Raji (cell line): ENCODE measurements around the gene CNTNAP4.

ENCODE experiments used
- POLR2A ChIP-seq: IDR thresholded peaks from 2 replicates; pipeline ENCODE4 v1.6.1; 2011; ENCODE audit warnings: low read depth, low read length, control low read depth; ENCODE audit not compliant: insufficient read depth

The CNTNAP4 gene

DNA sequence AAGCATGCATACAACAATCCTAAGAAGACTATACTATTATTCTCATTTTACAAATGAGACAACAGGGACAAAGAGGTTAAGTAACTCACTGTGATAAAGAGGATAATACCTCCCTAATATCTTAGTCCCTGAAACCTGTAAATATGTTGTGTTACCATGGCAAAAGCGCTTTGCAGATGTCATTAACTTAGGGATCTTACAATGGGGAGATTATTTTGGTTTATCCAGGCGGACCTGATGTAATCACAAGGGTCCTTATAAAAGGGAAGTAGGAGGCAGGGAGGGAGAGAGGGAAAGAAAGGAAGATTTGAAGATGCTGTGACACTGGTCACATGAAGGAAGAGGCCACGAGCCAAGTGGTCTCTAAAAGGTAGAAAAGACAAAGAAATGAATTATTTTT lies 164.7 kb downstream of the CNTNAP4 start:
- no peak for TF ChIP-seq POLR2A

DNA sequence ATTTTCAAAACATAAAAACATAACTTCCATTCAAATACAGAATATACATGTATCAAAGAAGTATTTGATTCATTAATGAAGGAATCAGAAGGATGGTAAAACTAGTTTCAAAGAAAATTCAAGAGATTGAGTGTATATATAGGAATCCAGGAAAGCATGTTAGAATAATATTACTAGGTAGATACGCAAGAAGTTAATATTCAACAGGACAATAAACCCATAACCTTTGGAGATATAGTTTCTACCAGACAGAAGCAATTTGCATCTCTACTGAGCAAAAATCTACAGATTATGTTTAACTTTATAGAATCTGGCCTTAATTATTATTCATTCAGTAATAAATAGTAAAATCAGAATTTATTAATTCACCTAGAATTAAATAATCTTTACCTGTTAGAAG lies 166.8 kb downstream of the CNTNAP4 start:
- TF ChIP-seq POLR2A, result no peak

DNA sequence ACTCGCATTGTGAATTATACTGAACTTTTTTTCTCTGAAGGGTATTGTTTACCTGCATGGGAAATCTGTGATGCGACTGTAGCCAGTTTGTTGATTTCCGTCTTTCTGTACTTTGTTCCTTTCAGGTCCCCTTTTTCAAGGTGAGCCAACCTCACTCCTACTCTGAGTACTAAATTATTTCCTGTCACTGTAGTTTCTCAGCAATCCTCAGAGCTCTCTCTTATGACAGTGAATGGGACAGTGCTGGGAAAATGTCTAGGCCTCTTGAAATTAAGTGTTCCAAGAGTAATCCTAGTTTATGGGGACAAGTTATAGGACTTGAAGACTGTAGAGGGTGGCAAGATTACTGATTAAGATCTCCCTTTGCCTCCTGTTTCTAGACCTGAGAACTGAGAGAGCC lies 167.6 kb downstream of the CNTNAP4 start:
- TF ChIP-seq POLR2A, result no peak

DNA sequence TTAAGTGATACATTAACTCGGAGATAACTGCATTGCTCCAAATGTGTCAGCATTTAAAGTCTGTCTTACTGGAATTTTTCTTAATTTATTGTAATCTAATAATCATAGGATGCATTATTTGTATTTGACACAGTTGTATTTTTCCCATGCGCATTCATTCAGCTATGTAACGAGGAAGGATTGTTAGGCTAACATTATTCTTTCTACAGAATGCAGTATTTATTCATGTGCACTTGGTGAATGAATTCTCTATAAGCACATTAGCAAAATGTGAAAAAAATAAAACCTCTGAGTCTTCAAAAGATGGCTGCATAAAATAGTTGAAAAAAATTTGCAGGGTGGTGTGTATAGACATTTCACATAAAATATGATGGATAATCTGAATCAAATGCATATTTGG lies 168.6 kb downstream of the CNTNAP4 start:
- TF ChIP-seq POLR2A, result no peak

DNA sequence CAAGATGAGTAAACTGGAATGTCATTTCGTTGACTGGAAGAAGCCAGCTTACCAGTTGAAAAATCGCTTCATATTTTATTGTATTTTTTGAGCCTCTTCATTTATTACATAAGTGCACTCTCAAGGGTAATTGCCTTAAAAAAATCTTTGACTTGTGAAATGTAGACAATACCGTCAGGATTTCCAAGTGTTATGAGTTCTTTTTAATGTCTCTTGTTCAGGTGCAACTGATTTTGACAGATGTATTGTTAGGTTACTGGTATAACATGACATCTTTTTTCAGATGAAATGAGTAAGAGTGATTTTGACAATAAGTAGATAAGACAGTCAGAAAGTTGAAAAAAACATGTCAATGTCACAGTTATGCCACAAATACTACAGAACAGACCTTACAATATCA lies 169.1 kb downstream of the CNTNAP4 start:
- no peak for TF ChIP-seq POLR2A

DNA sequence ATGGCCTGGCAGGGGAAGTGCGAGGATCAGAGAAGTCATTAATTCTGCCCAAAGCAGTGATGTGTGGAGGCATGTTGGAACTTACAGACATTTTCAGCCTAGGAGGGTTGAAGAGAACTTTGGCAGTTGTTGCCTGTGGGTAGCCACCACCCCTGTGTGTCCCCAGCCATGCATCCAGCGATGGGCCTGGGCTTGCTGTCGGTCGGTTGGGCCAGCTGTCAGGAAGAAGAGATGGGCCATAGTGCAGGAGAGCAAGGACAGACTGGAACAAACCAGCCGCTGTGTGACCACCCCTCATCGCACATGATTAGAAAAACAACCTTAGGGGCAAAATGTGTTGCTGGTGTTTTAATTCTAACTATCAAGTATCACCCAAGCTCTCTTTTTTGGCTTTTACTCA lies 173.7 kb downstream of the CNTNAP4 start:
- no peak for TF ChIP-seq POLR2A

DNA sequence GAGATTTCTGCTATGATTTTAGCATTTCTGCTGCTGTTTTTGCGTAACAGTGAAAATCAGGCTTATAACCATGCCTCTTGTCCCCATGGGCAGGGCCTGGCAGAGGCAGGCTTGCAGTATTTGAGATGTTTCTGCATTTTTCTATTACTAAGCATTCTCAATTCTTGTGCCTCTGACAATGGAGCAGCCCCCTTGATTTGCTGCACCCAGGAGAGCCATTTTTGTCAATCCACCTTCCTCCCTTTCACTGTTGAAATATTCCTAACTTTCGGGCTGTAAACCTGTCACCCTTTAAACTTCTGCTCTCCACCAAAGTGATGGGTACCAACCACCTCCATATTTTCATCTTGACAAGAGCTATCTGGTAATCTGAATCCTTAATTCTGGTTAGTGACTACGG lies 178.1 kb downstream of the CNTNAP4 start:
- no peak for TF ChIP-seq POLR2A

DNA sequence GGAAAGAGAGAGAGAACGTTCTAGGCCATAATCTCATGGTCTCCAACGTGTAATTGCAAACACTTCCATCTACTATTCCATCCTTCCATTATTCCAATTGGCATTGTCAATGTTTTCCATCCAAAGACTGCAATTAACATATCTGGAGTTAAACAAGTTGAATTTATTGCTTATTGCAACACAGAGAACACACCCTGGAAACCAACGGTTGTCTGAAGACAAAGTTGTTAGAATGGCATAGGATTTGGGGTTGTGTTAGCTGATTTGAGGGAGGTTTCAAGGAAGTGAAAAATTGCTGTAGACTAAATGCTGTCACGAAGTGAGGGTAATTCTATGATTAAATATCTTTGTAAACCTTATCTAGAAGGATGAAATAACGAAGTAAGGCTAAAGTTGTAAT lies 178.8 kb downstream of the CNTNAP4 start:
- no peak for TF ChIP-seq POLR2A

DNA sequence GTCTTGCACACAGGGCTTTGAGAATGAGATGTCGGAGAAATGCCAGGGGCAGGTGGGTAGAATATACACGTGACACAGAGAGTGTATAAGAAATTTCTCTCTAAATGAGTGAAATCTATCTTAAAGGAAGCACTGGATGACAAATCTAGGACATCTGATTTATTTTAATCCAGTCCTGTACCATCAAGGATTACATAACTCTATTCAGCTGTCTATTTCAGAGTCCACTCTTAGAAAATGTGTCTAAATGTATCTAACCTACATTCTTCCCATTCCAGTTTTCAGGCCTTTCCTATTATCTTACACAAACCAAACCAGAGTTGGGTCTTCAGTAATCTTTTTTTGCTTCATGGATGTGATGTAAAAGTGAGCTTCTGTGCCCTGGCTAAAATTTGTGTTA lies 181.9 kb downstream of the CNTNAP4 start:
- TF ChIP-seq POLR2A, result no peak

DNA sequence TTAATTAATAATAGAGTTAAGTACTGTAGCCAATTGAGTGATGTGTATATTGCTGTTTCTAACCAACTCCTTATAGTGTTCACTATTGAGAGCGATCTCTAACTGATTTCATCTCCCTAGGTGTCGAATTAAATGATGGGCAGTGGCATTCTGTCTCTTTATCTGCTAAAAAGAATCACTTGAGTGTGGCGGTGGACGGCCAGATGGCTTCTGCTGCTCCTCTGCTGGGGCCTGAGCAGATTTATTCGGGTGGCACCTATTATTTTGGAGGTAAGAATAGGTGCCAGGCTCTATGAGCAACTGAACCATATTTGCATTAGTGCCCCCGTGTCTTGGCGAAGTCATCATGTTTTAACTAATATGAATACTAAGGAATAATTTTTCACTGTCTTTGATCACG lies 184.6 kb downstream of the CNTNAP4 start:
- TF ChIP-seq POLR2A, result no peak

DNA sequence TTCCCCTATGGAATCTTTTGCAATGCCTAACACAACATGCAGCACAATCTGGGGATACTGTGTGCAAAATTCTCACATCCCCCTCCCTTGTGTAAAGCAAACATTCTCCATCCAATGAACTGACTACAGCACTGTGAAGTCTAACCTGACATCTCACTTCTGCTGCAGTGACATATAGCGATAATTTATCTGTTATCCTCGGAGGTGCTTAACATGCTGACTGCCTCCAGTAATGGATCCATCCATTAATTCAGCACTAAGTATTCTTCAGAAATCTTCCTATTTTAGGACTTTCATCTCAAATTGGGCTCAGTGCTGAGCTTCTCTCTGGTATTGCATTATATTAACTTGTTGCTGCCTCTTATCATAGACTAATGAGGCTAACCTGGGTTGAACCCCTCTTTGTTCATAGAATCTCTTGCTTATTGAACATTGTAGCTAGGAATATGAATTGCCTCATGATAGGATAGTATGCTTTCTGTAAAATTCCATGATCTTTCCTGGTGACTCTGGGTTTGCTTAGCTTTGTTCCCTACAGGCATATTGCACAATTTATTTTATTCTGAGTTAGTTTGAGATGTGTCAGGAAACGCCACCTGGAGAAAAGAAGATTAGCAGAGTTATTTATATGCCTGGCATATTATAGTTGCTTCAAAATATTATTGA lies 187.9 kb downstream of the CNTNAP4 start:
- no peak for TF ChIP-seq POLR2A

DNA sequence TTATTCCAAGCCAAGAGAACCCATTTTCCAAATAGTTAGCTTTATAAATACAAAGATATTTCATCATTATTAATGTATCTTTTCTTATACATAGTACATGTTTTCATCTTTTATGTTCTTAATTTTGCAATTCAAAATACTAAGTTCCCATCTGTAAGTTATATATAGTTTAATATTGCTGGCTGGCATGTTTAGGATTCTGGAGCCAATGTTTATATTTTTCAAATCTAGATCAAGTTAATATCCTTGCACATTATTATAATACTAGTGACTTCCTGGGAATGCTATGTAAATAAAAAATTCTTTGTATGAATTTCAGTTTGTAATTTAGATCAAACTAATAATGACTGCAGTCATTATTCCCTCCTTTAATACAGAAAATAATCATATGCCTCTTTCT lies 189.7 kb downstream of the CNTNAP4 start:
- no peak for TF ChIP-seq POLR2A

DNA sequence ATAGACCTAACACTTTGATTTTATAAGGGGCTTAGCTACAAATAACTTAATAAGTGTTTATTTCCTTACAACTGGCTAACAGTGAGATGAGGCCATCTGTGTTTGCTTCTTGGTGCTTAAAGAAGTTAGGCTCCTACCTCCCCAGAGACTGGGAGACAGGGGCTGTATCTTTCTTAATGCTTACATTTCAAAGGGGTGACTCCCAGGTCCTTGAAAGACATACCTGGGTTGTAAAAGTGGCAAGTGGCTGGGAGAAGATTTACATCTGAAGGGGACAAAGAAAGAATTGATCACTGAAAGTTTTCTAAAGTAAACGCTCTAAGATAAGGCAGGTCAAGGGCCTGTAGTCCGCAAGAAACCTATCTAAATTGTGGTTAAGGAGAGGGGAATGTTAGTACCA lies 196.8 kb downstream of the CNTNAP4 start:
- no peak for TF ChIP-seq POLR2A

DNA sequence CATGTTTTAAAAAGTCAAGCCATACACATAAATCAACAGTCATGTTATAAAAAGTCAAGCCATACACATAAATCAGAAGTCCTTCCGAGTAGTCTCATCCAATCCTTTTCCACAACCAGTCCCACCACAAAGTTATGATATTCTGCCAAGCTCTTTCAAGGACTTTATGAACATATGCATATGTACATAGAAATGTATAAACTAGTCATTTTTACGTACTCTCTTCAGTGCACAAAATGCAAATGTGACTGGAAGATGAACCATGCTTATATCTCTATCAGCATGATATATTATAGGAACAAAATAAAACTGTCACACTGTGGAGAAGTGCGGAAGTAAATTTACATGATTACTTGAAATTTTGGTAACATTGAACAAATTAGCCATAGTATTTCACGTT lies 200.9 kb downstream of the CNTNAP4 start:
- no peak for TF ChIP-seq POLR2A

DNA sequence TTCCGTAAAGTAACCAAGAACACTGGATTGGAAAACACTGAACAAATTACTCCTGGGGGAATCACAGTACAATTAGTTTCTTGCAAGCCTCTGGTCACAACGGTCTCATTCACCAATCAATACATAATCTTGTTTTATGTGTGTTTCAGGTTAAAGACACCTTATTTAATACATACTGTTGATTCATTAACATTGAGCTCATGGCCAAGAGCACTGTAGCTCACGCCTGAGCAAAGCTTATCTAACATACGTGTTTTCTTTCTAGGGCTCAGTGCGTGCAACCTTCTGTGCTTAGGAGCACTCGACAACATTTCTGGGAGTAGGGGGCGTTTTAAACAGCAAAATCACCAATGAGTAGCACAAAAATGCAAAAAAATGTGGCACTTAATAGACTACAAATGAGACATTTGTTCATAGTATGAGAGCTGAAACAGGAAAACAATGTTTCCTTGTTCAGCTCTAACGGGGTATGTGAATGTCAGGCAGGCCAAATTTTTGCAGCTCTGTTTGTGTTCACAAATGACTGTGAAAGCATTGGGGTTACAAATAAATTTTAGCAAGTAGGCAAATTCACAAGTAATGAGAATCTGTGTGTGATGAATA lies 206.2 kb downstream of the CNTNAP4 start:
- TF ChIP-seq POLR2A, result no peak

DNA sequence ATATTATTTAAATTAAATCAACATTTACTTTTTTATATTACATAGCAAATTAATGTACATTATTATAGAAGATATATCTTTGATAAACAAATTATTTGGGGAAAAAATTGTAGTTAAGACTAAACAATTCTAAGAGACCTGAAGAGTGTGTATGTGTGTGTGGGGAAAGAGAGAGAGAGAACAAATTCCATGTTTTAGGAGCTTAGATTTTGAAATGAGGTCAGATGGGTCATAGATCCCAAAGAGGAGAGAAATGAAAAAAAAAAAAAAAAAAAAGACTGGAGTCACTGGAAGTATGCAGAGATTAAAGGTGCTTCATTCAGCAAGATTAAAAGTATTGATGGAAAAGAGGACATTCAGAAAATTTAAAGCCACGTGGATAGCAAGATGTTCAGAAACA lies 206.8 kb downstream of the CNTNAP4 start:
- TF ChIP-seq POLR2A, result no peak

DNA sequence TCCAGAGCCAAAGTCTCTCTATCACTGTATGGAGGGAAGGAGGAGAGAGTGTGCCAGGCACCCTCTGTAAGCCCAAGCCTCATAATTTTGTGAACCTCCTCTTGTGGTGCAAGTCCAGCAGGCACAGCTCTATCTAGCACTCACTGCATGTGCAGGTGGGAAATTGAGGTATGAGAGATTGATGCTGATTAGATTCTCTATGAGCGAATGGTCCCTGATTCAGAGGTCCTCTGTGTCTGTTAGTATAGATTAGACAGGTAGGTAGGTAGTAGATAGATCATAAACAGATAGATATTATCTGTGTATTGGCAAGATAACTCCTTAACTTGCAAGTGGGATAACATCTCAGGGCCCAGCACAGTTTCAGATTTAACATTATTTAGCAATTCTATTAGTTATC lies 209.5 kb downstream of the CNTNAP4 start:
- no peak for TF ChIP-seq POLR2A
